Activated T-helper 2 cell treated with anti-CD3 and anti-CD28 coated beads, Interferon-gamma antibody, Interleukin-2, Interleukin-4, amounts not matched to agents 10 μg/mL and 5 μg/mL and 100 μg/mL, durations not matched to agents 14 hours and 24 hours and 36 hours (primary cell): ENCODE data around the gene BCAN. TPM values are rescaled to one million over a fixed set of nuclear protein-coding genes. Genes with fewer than 3 reads are reported as not detected.

Experiments used
- DNase-seq: peaks from one replicate; pipeline ENCODE4 v3.0.0; 2021; ENCODE audit warnings: low spot score
- H3K27ac Mint-ChIP-seq: one replicate; pipeline ENCODE4 v1.8.0; 2021; ENCODE audit warnings: mixed read lengths
- H3K27me3 Mint-ChIP-seq: one replicate; pipeline ENCODE4 v1.8.0; 2021; ENCODE audit warnings: low read depth, mixed read lengths
- H3K36me3 Mint-ChIP-seq: one replicate; pipeline ENCODE4 v1.8.0; 2021; ENCODE audit warnings: low read depth, mixed read lengths
- H3K4me1 Mint-ChIP-seq: one replicate; pipeline ENCODE4 v1.8.0; 2021; ENCODE audit warnings: low read depth, mixed read lengths
- H3K4me3 Mint-ChIP-seq: one replicate; pipeline ENCODE4 v1.8.0; 2021; ENCODE audit warnings: low read depth, mild to moderate bottlenecking, moderate library complexity, mixed read lengths
- H3K9me3 Mint-ChIP-seq: one replicate; pipeline ENCODE4 v1.8.0; 2021; ENCODE audit warnings: mixed read lengths
- intact Hi-C: fragments of 100-400 bp; cut with micrococcal nuclease; formaldehyde crosslinking; loops from one replicate; pipeline ENCODE4 v1.15.1; 2023
- total RNA-seq: library from RNA; stranded (reverse); gene quantifications from 2 replicates; pipeline ENCODE4 v1.2.3, GENCODE V29; 2022

Gene BCAN
- not detected in 2 replicates for total RNA-seq

GRCh38 chr1:156641761-156642264 is at the start of gene BCAN:
Gene BCAN, plus strand, starts transcription at chr1:156642117. Its CDS starts 3,938 bp downstream, at chr1:156646055.
- peaks cover 66% of the 10 kb centered on the region for H3K27me3 Mint-ChIP-seq
- no peaks in the 10 kb centered on the region for H3K36me3 Mint-ChIP-seq
- peak within 1 kb of the TSS; percentile 35 for H3K4me3 Mint-ChIP-seq
- H3K9me3 Mint-ChIP-seq = no peaks in the 10 kb centered on the region
- H3K4me1 Mint-ChIP-seq = peaks cover 19% of the 10 kb centered on the region
- H3K27ac Mint-ChIP-seq = no peak within 1 kb of the TSS
- no peak for DNase-seq
- intact Hi-C loops = no loop called here

GRCh38 chr1:156592158-156592909 is 49.6 kb upstream of the BCAN start:
- intact Hi-C loops = no loop called here
- peaks cover 38% of the 10 kb centered on the region for H3K36me3 Mint-ChIP-seq
- H3K4me1 Mint-ChIP-seq = peaks cover 24% of the 10 kb centered on the region
- no peaks in the 10 kb centered on the region for H3K9me3 Mint-ChIP-seq
- no peak for DNase-seq
- peak overlapping the region; percentile 65 for H3K4me3 Mint-ChIP-seq
- peak overlapping the region; percentile 55 for H3K27ac Mint-ChIP-seq
- H3K27me3 Mint-ChIP-seq = no peaks in the 10 kb centered on the region

GRCh38 chr1:156592910-156593660 is 48.8 kb upstream of the BCAN start:
- DNase-seq = no peak
- peaks cover 24% of the 10 kb centered on the region for H3K4me1 Mint-ChIP-seq
- H3K9me3 Mint-ChIP-seq = no peaks in the 10 kb centered on the region
- no peaks in the 10 kb centered on the region for H3K27me3 Mint-ChIP-seq
- peak overlapping the region; percentile 35 for H3K27ac Mint-ChIP-seq
- H3K36me3 Mint-ChIP-seq = peaks cover 45% of the 10 kb centered on the region
- intact Hi-C loops = no loop called here
- H3K4me3 Mint-ChIP-seq = peak overlapping the region; percentile 65

GRCh38 chr1:156593661-156593989 is 48.3 kb upstream of the BCAN start:
- H3K9me3 Mint-ChIP-seq = no peaks in the 10 kb centered on the region
- no peak overlapping the region for H3K4me3 Mint-ChIP-seq
- intact Hi-C loops = no loop called here
- no peak for DNase-seq
- no peaks in the 10 kb centered on the region for H3K27me3 Mint-ChIP-seq
- H3K27ac Mint-ChIP-seq = no peak overlapping the region
- peaks cover 24% of the 10 kb centered on the region for H3K4me1 Mint-ChIP-seq
- H3K36me3 Mint-ChIP-seq = peaks cover 51% of the 10 kb centered on the region

GRCh38 chr1:156594190-156594589 is 47.7 kb upstream of the BCAN start:
- intact Hi-C loops = no loop called here
- Mint-ChIP-seq H3K27ac (no peak overlapping the region), H3K4me1 (peaks cover 24% of the 10 kb centered on the region), H3K9me3 (no peaks in the 10 kb centered on the region), H3K36me3 (peaks cover 56% of the 10 kb centered on the region), H3K27me3 (no peaks in the 10 kb centered on the region), H3K4me3 (no peak overlapping the region)
- DNase-seq = no peak

GRCh38 chr1:156595016-156595415 is 46.9 kb upstream of the BCAN start:
- H3K36me3 Mint-ChIP-seq = peaks cover 60% of the 10 kb centered on the region
- no peak overlapping the region for H3K4me3 Mint-ChIP-seq
- H3K9me3 Mint-ChIP-seq = no peaks in the 10 kb centered on the region
- DNase-seq = no peak
- H3K27ac Mint-ChIP-seq = no peak overlapping the region
- intact Hi-C loops = no loop called here
- peaks cover 29% of the 10 kb centered on the region for H3K4me1 Mint-ChIP-seq
- no peaks in the 10 kb centered on the region for H3K27me3 Mint-ChIP-seq

GRCh38 chr1:156596426-156596825 is 45.5 kb upstream of the BCAN start:
- Mint-ChIP-seq H3K27ac (no peak overlapping the region), H3K9me3 (no peaks in the 10 kb centered on the region), H3K36me3 (peaks cover 66% of the 10 kb centered on the region), H3K4me1 (peaks cover 21% of the 10 kb centered on the region), H3K4me3 (no peak overlapping the region), H3K27me3 (no peaks in the 10 kb centered on the region)
- intact Hi-C loops = no loop called here
- no peak for DNase-seq

GRCh38 chr1:156598125-156598524 is 43.8 kb upstream of the BCAN start:
- peaks cover 62% of the 10 kb centered on the region for H3K36me3 Mint-ChIP-seq
- H3K9me3 Mint-ChIP-seq = no peaks in the 10 kb centered on the region
- DNase-seq = no peak
- intact Hi-C loops = no loop called here
- no peak overlapping the region for H3K27ac Mint-ChIP-seq
- H3K27me3 Mint-ChIP-seq = no peaks in the 10 kb centered on the region
- no peak overlapping the region for H3K4me3 Mint-ChIP-seq
- H3K4me1 Mint-ChIP-seq = peaks cover 26% of the 10 kb centered on the region

GRCh38 chr1:156598731-156599432 is 43.0 kb upstream of the BCAN start:
- Mint-ChIP-seq H3K36me3 (peaks cover 57% of the 10 kb centered on the region), H3K4me1 (peaks cover 24% of the 10 kb centered on the region), H3K9me3 (no peaks in the 10 kb centered on the region), H3K27me3 (no peaks in the 10 kb centered on the region), H3K4me3 (no peak overlapping the region), H3K27ac (no peak overlapping the region)
- no peak for DNase-seq
- intact Hi-C loops = loop anchor here (1.0 kb wide), 1 partner anchor 8 kb away; the partner anchor contains the start of gene NAXE

GRCh38 chr1:156599811-156600210 is 42.1 kb upstream of the BCAN start:
- H3K27ac Mint-ChIP-seq = peak overlapping the region; percentile 99
- DNase-seq = no peak
- peaks cover 52% of the 10 kb centered on the region for H3K36me3 Mint-ChIP-seq
- peaks cover 24% of the 10 kb centered on the region for H3K4me1 Mint-ChIP-seq
- H3K27me3 Mint-ChIP-seq = no peaks in the 10 kb centered on the region
- intact Hi-C loops = loop anchor here (1.0 to 2.0 kb wide), 3 partner anchors 9 to 99 kb away; partner anchors contain the start of genes MEF2D and NAXE
- peak overlapping the region; percentile 100 for H3K4me3 Mint-ChIP-seq
- no peaks in the 10 kb centered on the region for H3K9me3 Mint-ChIP-seq

GRCh38 chr1:156600733-156601121 is 41.2 kb upstream of the BCAN start:
- intact Hi-C loops = loop anchor here (2.0 kb wide), 2 partner anchors 16 to 100 kb away; partner anchors contain the start of gene MEF2D
- Mint-ChIP-seq H3K36me3 (peaks cover 43% of the 10 kb centered on the region), H3K9me3 (no peaks in the 10 kb centered on the region), H3K27me3 (no peaks in the 10 kb centered on the region), H3K27ac (peak overlapping the region; percentile 99), H3K4me3 (peak overlapping the region; percentile 100), H3K4me1 (peaks cover 24% of the 10 kb centered on the region)
- DNase-seq = no peak

- Mint-ChIP-seq H3K27ac (peak within 1 kb of the TSS; percentile 99), H3K4me1 (peaks cover 24% of the 10 kb centered on the region), H3K36me3 (peaks cover 37% of the 10 kb centered on the region), H3K27me3 (no peaks in the 10 kb centered on the region), H3K9me3 (no peaks in the 10 kb centered on the region), H3K4me3 (peak within 1 kb of the TSS; percentile 100)
- DNase-seq = peak; percentile 72
- intact Hi-C loops = loop anchor here (2.0 kb wide), 2 partner anchors 16 to 100 kb away; partner anchors contain the start of gene MEF2D
These were observed 40.6 kb upstream of the BCAN start, which contains the start of gene GPATCH4 for GRCh38 chr1:156601122-156601830. Gene GPATCH4, minus strand, starts transcription at chr1:156601479.
